A549 treated with GW870086 at 1 μM for 4 hours (cell line): ENCODE measurements around the gene THEM4. TPM values are rescaled to one million over a fixed set of nuclear protein-coding genes. Genes with fewer than 3 reads are reported as not detected.

Experiments
- total RNA-seq: library from RNA; stranded (reverse); fragments of 200-300 nt; extraction: Qiagen RNA extraction; gene quantifications from 5 replicates; pipeline ENCODE4 v1.2.3, GENCODE V29; 2022; ENCODE audit warnings: low read depth

Gene THEM4
- total RNA-seq = 13.9 to 14.4 TPM (median 14.3 TPM) in 5 replicates

GRCh38 chr1:151909167-151910149, at the start of gene THEM4:
TSS of gene THEM4 (minus strand) at chr1:151909511. CDS start at chr1:151909458, 53 bp downstream.

GRCh38 chr1:151853411-151853943, 55.8 kb downstream of the THEM4 start, which contains the start of gene THEM5:
TSS of gene THEM5 (minus strand) at chr1:151853712. CDS start at chr1:151853565, 147 bp downstream.

DNA sequence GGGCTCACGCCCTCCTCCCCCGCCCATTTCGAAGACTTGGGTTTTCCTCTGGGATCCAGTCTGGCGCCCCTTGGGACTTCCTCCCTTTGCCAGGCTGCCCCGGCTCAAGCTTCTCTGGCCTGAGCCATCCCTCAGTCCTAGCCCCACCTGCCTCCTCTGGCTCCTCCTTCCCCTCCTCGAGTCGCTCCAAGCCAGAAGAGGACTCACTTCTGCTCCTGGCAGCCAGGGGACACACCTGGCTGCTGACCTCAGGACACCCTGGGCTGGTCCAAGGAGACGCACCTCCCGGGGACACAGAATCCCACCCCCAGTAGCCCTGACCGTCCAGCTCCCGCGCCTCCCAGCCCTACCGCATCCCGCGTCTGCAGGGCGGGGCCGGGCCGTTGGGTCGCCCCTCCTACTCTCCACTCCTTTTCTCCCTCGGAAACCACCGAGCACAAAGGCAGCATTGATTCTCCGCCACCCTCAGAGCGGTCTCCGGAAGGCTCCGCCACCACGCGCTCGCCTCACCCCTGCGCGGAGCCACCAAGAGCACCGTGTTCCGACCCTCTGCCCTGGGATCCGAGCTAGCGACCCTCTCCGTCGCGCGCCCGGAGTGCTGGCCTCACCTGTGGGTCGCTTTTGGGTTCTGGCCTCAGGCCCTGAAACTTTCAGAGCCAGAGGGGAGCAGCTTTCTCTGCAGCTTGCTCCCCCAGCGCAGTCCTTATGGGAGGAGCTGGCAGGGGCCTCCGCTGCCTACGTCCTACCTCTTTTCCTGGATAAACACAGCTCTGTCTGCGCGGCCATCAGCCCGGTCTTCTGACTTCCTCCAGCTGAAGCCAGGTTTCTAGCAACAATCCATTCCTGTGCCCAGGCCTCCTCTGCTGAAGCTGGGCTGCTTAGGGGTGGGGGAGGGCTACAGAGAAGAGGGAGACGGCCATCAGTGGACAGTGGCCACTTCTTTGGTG, 69.6 kb downstream of the THEM4 start, which contains the start of gene C2CD4D:
Gene C2CD4D, minus strand, starts transcription at position 364 of the 947 bp plus-strand sequence. CDS start 831 bp downstream, outside the sequence.

GRCh38 chr1:151831605-151832004, 77.7 kb downstream of the THEM4 start, which contains the start of gene RORC:
TSS of gene RORC (minus strand) at chr1:151831802. CDS start at chr1:151831764, 38 bp downstream.

Other genes starting within 250 kb of the THEM4 start
- gene CELF3, start 192.7 kb downstream of the THEM4 start, total RNA-seq = 0.05 TPM in 1 of 5 replicates, not detected in the others
- gene RIIAD1, start 188.0 kb downstream of the THEM4 start, total RNA-seq = not detected in 5 replicates
- gene MRPL9, start 146.0 kb downstream of the THEM4 start, total RNA-seq = 79.8 to 98.7 TPM (median 85.9 TPM) in 5 replicates
- gene TDRKH, start 119.0 kb downstream of the THEM4 start, total RNA-seq = 4.6 to 6.3 TPM (median 5.8 TPM) in 5 replicates
- not detected in 5 replicates for gene LINGO4, start 104.1 kb downstream of the THEM4 start, total RNA-seq
- gene RORC, start 77.7 kb downstream of the THEM4 start, total RNA-seq = 0.03 to 0.08 TPM (median 0.06 TPM) in 3 of 5 replicates, not detected in the others
- gene C2CD4D, start 69.7 kb downstream of the THEM4 start, total RNA-seq = 0.07 TPM in 1 of 5 replicates, not detected in the others
- gene THEM5, start 55.8 kb downstream of the THEM4 start, total RNA-seq = not detected in 5 replicates
- gene S100A10, start 84.3 kb upstream of the THEM4 start, total RNA-seq = 2,300 to 2,794 TPM (median 2,546 TPM) in 5 replicates
- 1,851 to 2,064 TPM (median 1,907 TPM) in 5 replicates for gene S100A11, start 127.5 kb upstream of the THEM4 start, total RNA-seq
- 0.03 TPM in 1 of 5 replicates, not detected in the others for gene TCHHL1, start 179.6 kb upstream of the THEM4 start, total RNA-seq
- 0.26 to 0.34 TPM (median 0.28 TPM) in 5 replicates for gene TCHH, start 205.9 kb upstream of the THEM4 start, total RNA-seq
- not detected in 5 replicates for gene RPTN, start 249.7 kb upstream of the THEM4 start, total RNA-seq